T-cell (primary cell): ENCODE measurements around the gene INVS. TPM values are rescaled to one million over a fixed set of nuclear protein-coding genes. Genes with fewer than 3 reads are reported as not detected.
A peak's percentile ranks its signal among the peaks of the same experiment; 100 is the strongest.
"Not testable (repeated sequence)": the region's sequence is repeated elsewhere in the genome, so short reads cannot be mapped to it uniquely, and the experiment has no call there.

Source experiments
- ATAC-seq, 4 experiments: fragments of 200-7000 bp in 3 of 4; fragments of 150-1000 bp in 1 of 4; cut with Tn5 transposase; replicated peaks in 1 of 4; 1 replicate in 3 of 4; 2 replicates in 1 of 4; pipeline ENCODE4 v1.10.0; 2021; ENCODE audit warnings: moderate library complexity in 3 of 4, mild to moderate bottlenecking in 2 of 4, moderate number of reproducible peaks in 1 of 4
- CTCF ChIA-PET, 2 donors: fragments of 300-600 bp; sonication (Branson Sonifier 250); formaldehyde crosslinking; loops; one replicate each; lab custom pipeline; 2022; ENCODE audit warnings: antibody characterized with exemption in 2 of 2; lab: Charles Lee
- POLR2A ChIA-PET, 2 donors: fragments of 300-600 bp; sonication (Branson Sonifier 250); formaldehyde crosslinking; loops; one replicate each; lab custom pipeline; 2022; ENCODE audit warnings: antibody characterized with exemption in 2 of 2; lab: Charles Lee
- DNase-seq, 35 experiments: peaks; one replicate each; pipeline versions ENCODE4 v3.0.0 to v3.0.0-alpha.2; 2013 to 2023
- H3K27ac ChIP-seq: one replicate; pipeline ENCODE4 v1.5.1; 2013; ENCODE audit warnings: low read length
- H3K27me3 ChIP-seq, 2 experiments: replicated peaks in 1 of 2; 1 replicate in 1 of 2; 2 replicates in 1 of 2; pipeline versions ENCODE4 v1.6.1 to v1.7.0; 2013; ENCODE audit warnings: low read length in 1 of 2, mixed read lengths in 1 of 2; ENCODE audit not compliant: control insufficient read depth in 2 of 2, insufficient read depth in 2 of 2; ENCODE audit errors: extremely low read depth in 1 of 2
- H3K36me3 ChIP-seq, 2 donors: 1 replicate in 1 of 2; 2 replicates in 1 of 2; pipeline versions ENCODE4 v1.6.1 to v1.7.0; 2013; ENCODE audit warnings: low read length in 1 of 2; ENCODE audit not compliant: control insufficient read depth in 2 of 2, insufficient read depth in 1 of 2; ENCODE audit errors: extremely low read depth in 1 of 2
- H3K4me1 ChIP-seq, 2 experiments: 1 replicate in 1 of 2; 2 replicates in 1 of 2; pipeline versions ENCODE4 v1.6.1 to v1.7.0; 2013; ENCODE audit warnings: low read length in 2 of 2, mixed read lengths in 1 of 2; ENCODE audit not compliant: insufficient read depth in 2 of 2, control insufficient read depth in 1 of 2; ENCODE audit errors: extremely low read depth in 1 of 2
- H3K4me3 ChIP-seq, 2 donors: 1 replicate in 1 of 2; 2 replicates in 1 of 2; pipeline versions ENCODE4 v1.5.1 to v1.7.0; 2013; ENCODE audit warnings: mild to moderate bottlenecking in 2 of 2, low read length in 1 of 2, moderate library complexity in 1 of 2; ENCODE audit not compliant: control insufficient read depth in 1 of 2; ENCODE audit errors: extremely low read depth in 1 of 2
- H3K9me3 ChIP-seq: 2 replicates; pipeline ENCODE4 v1.7.0; 2013
- H3K27ac Mint-ChIP-seq, 2 donors: one replicate each; pipeline ENCODE4 v1.8.0; 2020 to 2021; ENCODE audit warnings: mild to moderate bottlenecking in 2 of 2, mixed read lengths in 2 of 2
- H3K27me3 Mint-ChIP-seq, 2 donors: one replicate each; pipeline ENCODE4 v1.8.0; 2021 to 2022; ENCODE audit warnings: mixed read lengths in 2 of 2
- H3K36me3 Mint-ChIP-seq: one replicate; pipeline ENCODE4 v1.8.0; 2021; ENCODE audit warnings: mixed read lengths
- H3K4me1 Mint-ChIP-seq, 3 donors: one replicate each; pipeline ENCODE4 v1.8.0; 2020 to 2022; ENCODE audit warnings: mixed read lengths in 3 of 3, mild to moderate bottlenecking in 1 of 3
- H3K4me3 Mint-ChIP-seq, 3 donors: one replicate each; pipeline ENCODE4 v1.8.0; 2020 to 2022; ENCODE audit warnings: mild to moderate bottlenecking in 3 of 3, mixed read lengths in 3 of 3, moderate library complexity in 3 of 3
- H3K9me3 Mint-ChIP-seq, 3 donors: one replicate each; pipeline ENCODE4 v1.8.0; 2020 to 2022; ENCODE audit warnings: mixed read lengths in 3 of 3
- WGBS: methylation state at CpG from one replicate; pipeline ENCODE4 v1.1.5; 2013; ENCODE audit warnings: missing lambda C conversion rate; ENCODE audit not compliant: insufficient coverage; 5-methylcytosine and 5-hydroxymethylcytosine counted together
- total RNA-seq, 35 experiments: library from RNA in 6 of 35; stranded (reverse) in 6 of 35; fragments of 120-200 nt in 1 of 35; gene quantifications; one replicate each; pipeline versions ENCODE4 v1.2.1 to v1.2.4 and lab custom pipeline; 2013 to 2026

The INVS gene
- total RNA-seq, 5 donors from 2014 or later (not counting 1 experiment from before 2014, with no cell fraction given), result 15.6 to 21.6 (median 19.0) TPM

DNA sequence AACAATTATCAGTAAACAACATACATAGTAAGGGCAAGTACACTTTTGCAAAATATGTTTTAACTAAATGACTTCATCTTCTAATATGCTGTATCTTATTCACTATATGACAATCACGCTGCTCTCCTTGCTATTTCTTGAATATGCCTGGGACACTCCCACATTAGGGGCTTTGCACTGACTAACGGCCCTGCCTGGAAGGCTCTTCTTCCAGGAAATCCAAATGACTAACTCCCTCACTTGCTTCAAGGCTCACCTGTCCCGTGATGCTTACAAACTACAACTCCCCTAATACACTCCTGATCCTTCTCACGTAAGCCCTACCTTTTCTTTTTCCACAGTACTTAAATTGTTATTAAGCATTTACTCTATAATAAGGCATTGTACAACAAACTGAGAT, 10.8 kb upstream of the INVS start:
- Mint-ChIP-seq H3K27me3 (no peaks in the 10 kb centered on the region), H3K27ac (peak overlapping the region; percentile 68 to 83), H3K36me3 (peaks cover 7% of the 10 kb centered on the region), H3K4me1 (peaks cover 76 to 86% (median 81%) of the 10 kb centered on the region in 3 donors), H3K9me3 (no peaks in the 10 kb centered on the region), H3K4me3 (peak overlapping the region; percentile 32 to 66 (median 57))
- H3K4me3 ChIP-seq, result no peak overlapping the region
- WGBS, result 51% methylated on average over 3 of the region's 4 CpGs
- ATAC-seq (no peak), DNase-seq (no peak)
- peak overlapping the region; percentile 9 for H3K27ac ChIP-seq
- peaks cover 0 to 2% of the 10 kb centered on the region in 2 donors for H3K36me3 ChIP-seq
- H3K4me1 ChIP-seq, result peaks cover 4 to 25% of the 10 kb centered on the region in 2 experiments
- CTCF ChIA-PET, result no interaction called here
- H3K9me3 ChIP-seq, result no peaks in the 10 kb centered on the region
- POLR2A ChIA-PET, result no interaction called here
- H3K27me3 ChIP-seq, result no peaks in the 10 kb centered on the region

DNA sequence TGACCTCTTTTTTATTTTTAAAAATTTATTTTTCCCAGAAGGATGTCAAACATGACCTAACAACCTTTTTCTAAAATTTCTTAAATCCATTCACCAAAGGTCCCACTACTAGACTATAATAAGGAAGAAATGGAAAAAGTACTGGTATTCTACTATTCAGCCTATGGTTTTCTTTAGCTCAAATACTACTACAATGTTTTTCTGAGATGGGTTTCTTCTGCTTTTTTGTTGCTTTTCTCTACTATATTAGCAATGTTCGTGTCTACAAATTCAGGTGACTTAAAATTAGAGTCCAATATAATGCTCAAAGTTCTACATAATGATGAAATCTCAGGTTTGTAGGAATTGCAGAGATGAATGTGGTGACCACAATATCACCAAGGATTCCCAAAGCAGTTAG, 8.2 kb upstream of the INVS start:
- peaks cover 7% of the 10 kb centered on the region for H3K36me3 Mint-ChIP-seq
- no peaks in the 10 kb centered on the region for H3K9me3 Mint-ChIP-seq
- ATAC-seq (no peak), DNase-seq (no peak)
- Histone ChIP-seq H3K27ac (no peak overlapping the region), H3K36me3 (peaks cover 0 to 2% of the 10 kb centered on the region in 2 donors), H3K4me3 (no peak overlapping the region), H3K9me3 (no peaks in the 10 kb centered on the region), H3K27me3 (no peaks in the 10 kb centered on the region), H3K4me1 (peaks cover 7 to 21% of the 10 kb centered on the region in 2 experiments)
- peaks cover 75 to 83% (median 76%) of the 10 kb centered on the region in 3 donors for H3K4me1 Mint-ChIP-seq
- WGBS, result no CpG with 5 or more reads among the region's 1 CpG
- POLR2A ChIA-PET, result no interaction called here
- no peak overlapping the region for H3K27ac Mint-ChIP-seq
- no peaks in the 10 kb centered on the region for H3K27me3 Mint-ChIP-seq
- CTCF ChIA-PET, result no interaction called here
- no peak overlapping the region for H3K4me3 Mint-ChIP-seq

DNA sequence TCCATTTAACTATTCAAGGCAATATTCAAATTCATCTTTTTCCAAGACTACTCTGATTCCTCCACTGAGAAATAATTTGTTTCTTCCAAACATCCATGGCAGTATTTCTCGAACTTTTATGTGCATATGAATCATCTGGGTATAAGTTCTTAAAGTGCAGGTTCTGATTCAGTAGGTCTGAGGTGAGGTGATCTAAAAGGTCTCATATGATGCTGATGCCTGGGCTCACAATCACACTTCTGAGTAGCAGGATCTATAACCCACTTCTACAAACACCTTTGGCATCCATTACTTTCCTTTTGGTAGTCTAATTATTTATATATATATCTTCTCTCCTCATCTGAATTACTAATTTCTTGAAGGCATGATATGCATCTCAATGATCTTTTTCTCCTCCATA, 7.4 kb upstream of the INVS start:
- Histone ChIP-seq H3K4me1 (peaks cover 7 to 22% of the 10 kb centered on the region in 2 experiments), H3K27ac (no peak overlapping the region), H3K4me3 (no peak overlapping the region), H3K36me3 (peaks cover 0 to 2% of the 10 kb centered on the region in 2 donors), H3K27me3 (no peaks in the 10 kb centered on the region), H3K9me3 (no peaks in the 10 kb centered on the region)
- Mint-ChIP-seq H3K27ac (no peak overlapping the region), H3K4me1 (peaks cover 73 to 81% (median 76%) of the 10 kb centered on the region in 3 donors), H3K36me3 (peaks cover 7% of the 10 kb centered on the region), H3K27me3 (no peaks in the 10 kb centered on the region), H3K4me3 (no peak overlapping the region), H3K9me3 (no peaks in the 10 kb centered on the region)
- no CpG with 5 or more reads among the region's 1 CpG for WGBS
- no peak for DNase-seq
- ChIA-PET POLR2A (no interaction called here), CTCF (no interaction called here)
- no peak for ATAC-seq

DNA sequence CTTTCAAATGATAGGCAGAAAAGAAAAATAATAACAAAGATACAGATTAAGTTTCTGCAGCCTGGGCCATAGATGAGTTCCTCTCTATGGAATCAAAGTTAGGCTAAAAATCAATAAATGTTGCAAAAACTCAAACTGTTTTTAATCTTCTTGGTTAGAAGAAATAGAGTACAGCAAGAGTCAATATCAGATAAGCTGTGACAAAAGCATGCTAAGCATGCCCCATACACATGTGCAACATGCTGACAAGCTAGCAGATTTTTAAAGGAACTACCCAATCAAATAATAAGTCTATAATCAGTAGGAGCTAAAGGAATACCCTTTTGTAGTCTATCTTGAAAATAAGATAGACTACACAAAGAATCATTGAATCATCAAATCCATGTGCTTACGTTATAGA, 7.0 kb upstream of the INVS start:
- ChIA-PET CTCF (no interaction called here), POLR2A (no interaction called here)
- Mint-ChIP-seq H3K9me3 (no peaks in the 10 kb centered on the region), H3K27me3 (no peaks in the 10 kb centered on the region), H3K36me3 (peaks cover 7% of the 10 kb centered on the region), H3K4me1 (peaks cover 73 to 79% (median 78%) of the 10 kb centered on the region in 3 donors), H3K27ac (peak overlapping the region in 1 of 2 donors; percentile 5), H3K4me3 (no peak overlapping the region)
- Histone ChIP-seq H3K27ac (no peak overlapping the region), H3K36me3 (peaks cover 0 to 2% of the 10 kb centered on the region in 2 donors), H3K27me3 (no peaks in the 10 kb centered on the region), H3K4me1 (peaks cover 7 to 20% of the 10 kb centered on the region in 2 experiments), H3K9me3 (no peaks in the 10 kb centered on the region), H3K4me3 (no peak overlapping the region)
- DNase-seq, result no peak
- no peak for ATAC-seq
- WGBS, result no CpG with 5 or more reads among the region's 1 CpG

DNA sequence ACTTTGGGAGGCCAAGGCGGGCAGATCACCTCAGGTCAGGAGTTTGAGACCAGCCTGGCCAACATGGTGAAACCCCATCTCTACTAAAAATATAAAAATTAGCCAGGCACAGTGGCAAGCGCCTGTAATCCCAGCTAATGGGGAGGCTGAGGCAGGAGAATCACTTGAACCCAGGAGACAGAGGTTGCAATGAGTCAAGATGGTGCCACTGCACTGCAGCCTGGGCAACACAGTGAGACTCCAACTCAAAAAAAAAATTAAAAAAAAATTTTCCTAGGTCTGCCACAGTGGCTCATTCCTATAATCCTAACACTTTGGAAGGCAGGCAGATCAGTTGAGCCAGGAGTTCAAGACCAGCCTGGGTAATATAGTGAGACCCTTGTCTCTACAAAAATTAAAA, 4.6 kb upstream of the INVS start:
- H3K27ac Mint-ChIP-seq, H3K27me3 Mint-ChIP-seq, H3K27ac ChIP-seq, H3K9me3 Mint-ChIP-seq, H3K4me3 Mint-ChIP-seq, H3K27me3 ChIP-seq, H3K4me3 ChIP-seq, H3K9me3 ChIP-seq, DNase-seq, H3K36me3 ChIP-seq, ATAC-seq, H3K36me3 Mint-ChIP-seq: not testable (repeated sequence)
- H3K4me1 ChIP-seq, result peaks cover 16 to 17% of the 10 kb centered on the region in 2 experiments
- 100% methylated on average over 1 of the region's 2 CpGs for WGBS
- H3K4me1 Mint-ChIP-seq, result peaks cover 68 to 71% (median 68%) of the 10 kb centered on the region in 3 donors
- CTCF ChIA-PET, result interaction anchor here (0.7 to 1.3 kb wide), 4 partner anchors 11 to 240 kb away, joined by 3 to 4 read pairs (median 3); no protein-coding TSS in a partner anchor
- POLR2A ChIA-PET, result interaction anchor here (0.6 to 0.8 kb wide), 2 partner anchors 11 to 89 kb away, joined by 6 to 7 read pairs; no protein-coding TSS in a partner anchor

DNA sequence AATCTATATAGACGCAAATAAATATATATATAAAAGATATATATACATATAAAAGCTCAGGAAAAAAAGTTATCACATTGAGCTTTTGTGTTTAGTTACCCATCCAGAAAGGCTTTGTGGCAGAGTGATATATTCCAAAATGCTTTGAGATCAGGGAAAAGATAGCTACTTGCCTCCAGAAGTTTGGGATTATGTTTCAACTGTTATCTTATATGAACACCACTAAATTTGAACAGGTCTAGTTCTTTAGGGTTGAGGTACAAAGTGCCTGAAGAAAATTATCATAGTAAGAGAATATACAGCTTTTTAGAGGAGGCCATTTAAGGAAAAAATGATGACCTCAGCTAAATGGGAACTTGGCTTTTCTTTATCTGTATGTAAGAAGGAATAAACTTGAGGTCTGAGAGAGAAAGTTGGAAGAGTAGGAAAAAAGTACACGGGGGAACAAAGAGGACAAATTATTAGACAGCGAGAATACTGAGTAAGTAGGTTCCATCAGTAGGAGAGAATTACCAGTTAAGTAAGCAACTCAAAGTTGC, 2.6 kb upstream of the INVS start:
- Mint-ChIP-seq H3K9me3 (no peaks in the 10 kb centered on the region), H3K4me1 (peaks cover 64 to 73% (median 67%) of the 10 kb centered on the region in 3 donors), H3K27me3 (no peaks in the 10 kb centered on the region), H3K4me3 (peak overlapping the region; percentile 2 to 15 (median 10)), H3K36me3 (peaks cover 9% of the 10 kb centered on the region), H3K27ac (no peak overlapping the region)
- no peaks in the 10 kb centered on the region for H3K9me3 ChIP-seq
- H3K4me3 ChIP-seq, result no peak overlapping the region
- WGBS, result no CpG with 5 or more reads among the region's 3 CpGs
- CTCF ChIA-PET, result interaction anchor here (0.5 to 1.1 kb wide), 2 partner anchors 16 to 30 kb away, joined by 3 read pairs; no protein-coding TSS in a partner anchor
- no peak overlapping the region for H3K27ac ChIP-seq
- H3K4me1 ChIP-seq, result peaks cover 21 to 24% of the 10 kb centered on the region in 2 experiments
- POLR2A ChIA-PET, result interaction anchor here in 1 of 2 donors (0.5 to 0.6 kb wide), 2 partner anchors 26 to 110 kb away, joined by 3 to 5 read pairs; no protein-coding TSS in a partner anchor
- ATAC-seq (no peak), DNase-seq (no peak)
- no peaks in the 10 kb centered on the region for H3K27me3 ChIP-seq
- H3K36me3 ChIP-seq, result no peaks in the 10 kb centered on the region
